ENCODE results near the gene CTNNA2.

- TF ChIP-seq CTCF (IDR thresholded peaks at IDR 0.05) (no peak), POLR2A (IDR thresholded peaks at IDR 0.05) (no peak)
Measured at GRCh38 chr2:80393991-80394390, 881.1 kb downstream of the CTNNA2 start.
